Stimulated activated effector memory CD8-positive, alpha-beta T cell treated with anti-CD3 and anti-CD28 coated beads, Interleukin-12 subunit alpha, Interleukin-12 subunit beta, amount 100 ng/mL, for 72 hours (primary cell): ENCODE measurements around the gene CDH26.
A peak's percentile ranks its signal among the peaks of the same experiment; 100 is the strongest.
"Not testable (repeated sequence)": the region's sequence is repeated elsewhere in the genome, so short reads cannot be mapped to it uniquely, and the experiment has no call there.

Experiments used
- ATAC-seq: fragments of 150-1000 bp; cut with Tn5 transposase; 2 replicates; pipeline ENCODE4 v1.10.0; 2021
- DNase-seq, 2 donors: peaks; one replicate each; pipeline ENCODE4 v3.0.0; 2021 to 2022; ENCODE audit warnings: low spot score in 2 of 2
- H3K27ac Mint-ChIP-seq: one replicate; pipeline ENCODE4 v1.8.0; 2022; ENCODE audit warnings: mild to moderate bottlenecking, mixed read lengths
- H3K36me3 Mint-ChIP-seq: one replicate; pipeline ENCODE4 v1.8.0; 2022; ENCODE audit warnings: mild to moderate bottlenecking, mixed read lengths
- H3K4me1 Mint-ChIP-seq: one replicate; pipeline ENCODE4 v1.8.0; 2022; ENCODE audit warnings: mixed read lengths
- H3K4me3 Mint-ChIP-seq: one replicate; pipeline ENCODE4 v1.8.0; 2022; ENCODE audit warnings: mild to moderate bottlenecking, mixed read lengths
- H3K9me3 Mint-ChIP-seq: one replicate; pipeline ENCODE4 v1.8.0; 2022; ENCODE audit warnings: mixed read lengths

Gene CDH26

GRCh38 chr20:59954718-59955117 lies 3.5 kb upstream of the CDH26 start:
- Mint-ChIP-seq H3K27ac (no peak overlapping the region), H3K36me3 (no peaks in the 10 kb centered on the region), H3K4me1 (no peaks in the 10 kb centered on the region), H3K9me3 (no peaks in the 10 kb centered on the region), H3K4me3 (no peak overlapping the region)
- no peak for DNase-seq
- ATAC-seq = no peak

- ATAC-seq (no peak), DNase-seq (no peak)
- Mint-ChIP-seq H3K4me1 (no peaks in the 10 kb centered on the region), H3K9me3 (no peaks in the 10 kb centered on the region), H3K27ac (no peak overlapping the region), H3K4me3 (no peak overlapping the region), H3K36me3 (no peaks in the 10 kb centered on the region)
Measured at GRCh38 chr20:59955131-59955796, 3.0 kb upstream of the CDH26 start.

GRCh38 chr20:59957568-59957967 lies 655 bp upstream of the CDH26 start:
- not testable (repeated sequence) for H3K9me3 Mint-ChIP-seq, H3K4me1 Mint-ChIP-seq, H3K27ac Mint-ChIP-seq, H3K36me3 Mint-ChIP-seq, DNase-seq, ATAC-seq, H3K4me3 Mint-ChIP-seq

- Mint-ChIP-seq H3K36me3 (no peaks in the 10 kb centered on the region), H3K4me3 (no peak overlapping the region), H3K9me3 (no peaks in the 10 kb centered on the region), H3K4me1 (no peaks in the 10 kb centered on the region), H3K27ac (no peak overlapping the region)
- ATAC-seq = no peak
- no peak for DNase-seq
Measured at GRCh38 chr20:59958626-59959025, 403 bp downstream of the CDH26 start.

- ATAC-seq = no peak
- H3K4me1 Mint-ChIP-seq = no peaks in the 10 kb centered on the region
- no peak overlapping the region for H3K4me3 Mint-ChIP-seq
- H3K36me3 Mint-ChIP-seq = no peaks in the 10 kb centered on the region
- no peak overlapping the region for H3K27ac Mint-ChIP-seq
- H3K9me3 Mint-ChIP-seq = no peaks in the 10 kb centered on the region
- DNase-seq = no peak
Measured at GRCh38 chr20:59961423-59961822, 3.2 kb downstream of the CDH26 start.

- H3K27ac Mint-ChIP-seq = no peak overlapping the region
- H3K4me3 Mint-ChIP-seq = no peak overlapping the region
- H3K36me3 Mint-ChIP-seq = no peaks in the 10 kb centered on the region
- H3K9me3 Mint-ChIP-seq = no peaks in the 10 kb centered on the region
- H3K4me1 Mint-ChIP-seq = no peaks in the 10 kb centered on the region
- ATAC-seq (no peak), DNase-seq (no peak)
Measured at GRCh38 chr20:59962155-59962554, 3.9 kb downstream of the CDH26 start.

- H3K27ac Mint-ChIP-seq = no peak overlapping the region
- DNase-seq = no peak
- H3K36me3 Mint-ChIP-seq = no peaks in the 10 kb centered on the region
- ATAC-seq = no peak
- no peak overlapping the region for H3K4me3 Mint-ChIP-seq
- H3K4me1 Mint-ChIP-seq = no peaks in the 10 kb centered on the region
- no peaks in the 10 kb centered on the region for H3K9me3 Mint-ChIP-seq
Measured at GRCh38 chr20:59966428-59966827, 8.2 kb downstream of the CDH26 start.

- H3K27ac Mint-ChIP-seq = no peak overlapping the region
- no peak for ATAC-seq
Measured at GRCh38 chr20:59971428-59971827, 13.2 kb downstream of the CDH26 start.

GRCh38 chr20:59972037-59972801 lies 14.0 kb downstream of the CDH26 start:
- no peak overlapping the region for H3K27ac Mint-ChIP-seq
- H3K36me3 Mint-ChIP-seq = no peaks in the 10 kb centered on the region
- ATAC-seq = no peak
- H3K4me1 Mint-ChIP-seq = no peaks in the 10 kb centered on the region
- H3K4me3 Mint-ChIP-seq = no peak overlapping the region
- H3K9me3 Mint-ChIP-seq = no peaks in the 10 kb centered on the region
- no peak for DNase-seq

More at GRCh38 chr20:59971428-59971827, 13.2 kb downstream of the CDH26 start:
- Mint-ChIP-seq H3K9me3 (no peaks in the 10 kb centered on the region), H3K36me3 (no peaks in the 10 kb centered on the region), H3K4me3 (no peak overlapping the region), H3K4me1 (no peaks in the 10 kb centered on the region)
- no peak for DNase-seq

GRCh38 chr20:59976156-59976782 lies 18.0 kb downstream of the CDH26 start:
- H3K4me1 Mint-ChIP-seq = no peaks in the 10 kb centered on the region
- H3K9me3 Mint-ChIP-seq = no peaks in the 10 kb centered on the region
- ATAC-seq (no peak), DNase-seq (no peak)
- no peak overlapping the region for H3K4me3 Mint-ChIP-seq
- no peak overlapping the region for H3K27ac Mint-ChIP-seq
- H3K36me3 Mint-ChIP-seq = no peaks in the 10 kb centered on the region

GRCh38 chr20:59977086-59977485 lies 18.9 kb downstream of the CDH26 start:
- no peak for DNase-seq

GRCh38 chr20:59983076-59983475 lies 24.9 kb downstream of the CDH26 start:
- DNase-seq (no peak), ATAC-seq (no peak)
- H3K4me1 Mint-ChIP-seq = no peaks in the 10 kb centered on the region
- H3K36me3 Mint-ChIP-seq = no peaks in the 10 kb centered on the region
- no peak overlapping the region for H3K4me3 Mint-ChIP-seq
- no peak overlapping the region for H3K27ac Mint-ChIP-seq
- no peaks in the 10 kb centered on the region for H3K9me3 Mint-ChIP-seq

More at GRCh38 chr20:59977086-59977485, 18.9 kb downstream of the CDH26 start:
- H3K4me1 Mint-ChIP-seq = no peaks in the 10 kb centered on the region
- no peak overlapping the region for H3K27ac Mint-ChIP-seq
- ATAC-seq = no peak
- no peaks in the 10 kb centered on the region for H3K36me3 Mint-ChIP-seq
- no peak overlapping the region for H3K4me3 Mint-ChIP-seq
- H3K9me3 Mint-ChIP-seq = no peaks in the 10 kb centered on the region

GRCh38 chr20:59984541-59984940 lies 26.3 kb downstream of the CDH26 start:
- no peaks in the 10 kb centered on the region for H3K36me3 Mint-ChIP-seq
- H3K4me1 Mint-ChIP-seq = no peaks in the 10 kb centered on the region
- H3K27ac Mint-ChIP-seq = no peak overlapping the region
- H3K9me3 Mint-ChIP-seq = no peaks in the 10 kb centered on the region
- DNase-seq (no peak), ATAC-seq (no peak)
- no peak overlapping the region for H3K4me3 Mint-ChIP-seq

GRCh38 chr20:59985164-59985563 lies 26.9 kb downstream of the CDH26 start:
- Mint-ChIP-seq H3K4me1 (no peaks in the 10 kb centered on the region), H3K4me3 (no peak overlapping the region), H3K27ac (no peak overlapping the region), H3K36me3 (no peaks in the 10 kb centered on the region), H3K9me3 (no peaks in the 10 kb centered on the region)
- DNase-seq (no peak), ATAC-seq (no peak)

GRCh38 chr20:59985864-59986263 lies 27.6 kb downstream of the CDH26 start:
- no peaks in the 10 kb centered on the region for H3K4me1 Mint-ChIP-seq
- ATAC-seq = peak; percentile 39
- DNase-seq = no peak
- no peak overlapping the region for H3K27ac Mint-ChIP-seq
- no peaks in the 10 kb centered on the region for H3K36me3 Mint-ChIP-seq
- H3K9me3 Mint-ChIP-seq = no peaks in the 10 kb centered on the region
- H3K4me3 Mint-ChIP-seq = no peak overlapping the region

- H3K4me1 Mint-ChIP-seq = no peaks in the 10 kb centered on the region
Measured at GRCh38 chr20:59987135-59987534, 28.9 kb downstream of the CDH26 start.

More at GRCh38 chr20:59987135-59987534, 28.9 kb downstream of the CDH26 start:
- no peaks in the 10 kb centered on the region for H3K36me3 Mint-ChIP-seq
- H3K27ac Mint-ChIP-seq = peak overlapping the region; percentile 13
- H3K9me3 Mint-ChIP-seq = no peaks in the 10 kb centered on the region
- DNase-seq (no peak), ATAC-seq (no peak)
- no peak overlapping the region for H3K4me3 Mint-ChIP-seq
